ENCODE measurements around the gene PPP1R2C.

GRCh38 chrX:42772874-42773273, 5.1 kb downstream of the PPP1R2C start:
- no peak for TF ChIP-seq CTCF (IDR thresholded peaks at IDR 0.05)
- no peak for TF ChIP-seq POLR2A (IDR thresholded peaks at IDR 0.05)

Data from upper lobe of left lung (tissue), 4 donors.